Stromal cell of bone marrow (primary cell): ENCODE results near the gene SLC36A2.

ENCODE experiments used
- DNase-seq: peaks from one replicate; pipeline ENCODE4 v3.0.0-alpha.2; 2012; ENCODE audit warnings: low read depth

The SLC36A2 gene

DNA sequence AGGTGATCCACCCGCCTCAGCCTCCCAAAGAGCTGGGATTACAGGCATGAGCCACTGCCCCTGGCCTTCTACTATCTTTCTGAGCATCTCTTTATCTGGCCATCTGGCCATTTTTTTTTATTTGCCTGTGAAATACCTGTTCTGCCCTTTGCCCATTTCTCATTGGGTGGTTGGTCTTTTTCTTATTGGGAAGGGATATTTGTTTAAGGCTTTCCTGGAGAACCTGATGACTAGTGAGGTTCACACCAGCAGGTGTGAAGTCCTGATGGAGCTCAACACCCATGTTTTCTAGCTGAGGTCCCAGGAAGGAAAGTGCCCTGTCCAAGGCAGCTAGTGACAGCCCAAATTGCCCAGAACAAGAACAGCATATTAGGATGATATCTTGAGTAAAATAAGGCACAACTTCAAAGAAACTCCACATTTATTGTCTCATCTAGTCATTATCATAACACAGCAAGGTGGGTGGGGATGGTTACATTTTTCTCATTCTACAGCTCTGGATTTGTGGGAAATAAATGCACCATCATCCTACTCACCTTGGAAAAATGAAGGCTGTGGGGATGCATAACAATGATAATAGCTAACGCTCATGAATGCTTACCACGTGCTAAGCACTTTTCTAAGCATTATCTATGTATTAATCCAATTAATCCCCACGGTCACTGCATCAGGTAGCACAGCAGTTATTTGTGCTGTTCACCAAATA lies 64.1 kb downstream of the SLC36A2 start:
- no peak for DNase-seq

DNA sequence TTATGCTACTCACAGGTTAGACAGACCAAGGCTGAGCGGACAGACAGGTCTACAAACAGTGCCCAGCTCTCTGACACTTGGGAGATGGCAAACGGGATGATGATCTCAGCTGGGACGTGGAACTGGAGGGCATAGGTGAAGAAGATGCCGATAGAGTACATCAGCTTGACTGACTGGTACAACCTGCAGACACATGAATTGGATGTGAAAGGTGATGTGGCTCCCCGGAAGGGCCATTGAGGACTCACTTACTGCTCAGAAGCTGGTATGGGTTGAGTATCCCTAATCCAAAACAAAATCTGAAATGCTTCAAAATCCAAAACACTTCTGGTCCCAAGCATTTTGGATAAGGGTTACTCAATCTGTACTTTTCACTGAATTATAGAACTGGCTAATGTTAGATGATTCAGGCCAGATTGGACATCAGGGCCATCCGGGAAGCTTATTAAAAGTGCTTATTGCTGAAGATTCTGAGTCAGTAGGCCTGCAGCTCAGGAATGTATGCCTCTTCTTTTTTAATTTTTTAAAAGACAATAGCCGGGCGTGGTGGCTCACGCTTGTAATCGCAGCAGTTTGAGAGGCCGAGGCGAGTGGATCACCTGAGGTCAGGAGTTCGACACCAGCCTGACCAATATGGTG lies 66.2 kb downstream of the SLC36A2 start:
- no peak for DNase-seq

- DNase-seq: no peak
These were observed 66.9 kb downstream of the SLC36A2 start for GRCh38 chr5:151280443-151280842.

DNA sequence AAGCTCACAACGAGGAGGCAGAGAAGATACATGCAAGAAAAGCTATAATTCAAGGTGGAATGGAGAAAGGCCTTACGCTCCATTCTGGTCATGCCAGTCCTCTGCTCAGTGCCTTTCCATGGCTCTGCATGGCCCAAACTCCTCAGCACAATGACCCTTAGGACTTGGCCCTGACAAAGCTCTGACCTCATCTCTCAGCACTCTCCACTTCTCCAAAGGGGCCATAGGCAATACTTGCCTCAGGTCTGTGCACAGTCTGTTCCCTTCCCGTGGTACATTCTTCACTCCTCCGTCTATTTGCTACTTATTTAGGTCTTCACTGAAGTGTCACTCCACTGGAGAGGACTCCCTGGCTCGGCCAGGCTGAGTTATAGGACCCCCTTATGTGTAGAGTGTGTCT lies 68.5 kb downstream of the SLC36A2 start:
- no peak for DNase-seq

DNA sequence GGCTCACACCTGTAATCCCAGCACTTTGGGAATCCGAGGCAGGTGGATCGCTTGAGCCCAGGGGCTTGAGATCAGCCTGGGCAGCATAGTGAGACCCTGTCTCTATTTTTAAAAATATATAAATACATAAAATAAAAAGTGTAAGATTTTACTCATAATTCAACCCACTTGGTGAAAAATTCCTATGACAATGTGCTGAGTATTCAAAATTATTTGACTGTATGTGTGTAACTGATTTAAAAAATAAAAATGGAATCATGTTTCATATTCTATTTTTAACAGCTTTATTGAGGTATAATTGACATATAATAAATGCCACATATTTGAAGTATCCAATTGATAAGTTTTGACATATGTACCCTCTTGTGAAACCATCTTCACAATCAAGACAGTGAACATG lies 71.6 kb downstream of the SLC36A2 start:
- no peak for DNase-seq

- DNase-seq: no peak
These were observed 72.7 kb downstream of the SLC36A2 start for GRCh38 chr5:151274666-151275065.

GRCh38 chr5:151271336-151271735 lies 76.0 kb downstream of the SLC36A2 start:
- no peak for DNase-seq

DNA sequence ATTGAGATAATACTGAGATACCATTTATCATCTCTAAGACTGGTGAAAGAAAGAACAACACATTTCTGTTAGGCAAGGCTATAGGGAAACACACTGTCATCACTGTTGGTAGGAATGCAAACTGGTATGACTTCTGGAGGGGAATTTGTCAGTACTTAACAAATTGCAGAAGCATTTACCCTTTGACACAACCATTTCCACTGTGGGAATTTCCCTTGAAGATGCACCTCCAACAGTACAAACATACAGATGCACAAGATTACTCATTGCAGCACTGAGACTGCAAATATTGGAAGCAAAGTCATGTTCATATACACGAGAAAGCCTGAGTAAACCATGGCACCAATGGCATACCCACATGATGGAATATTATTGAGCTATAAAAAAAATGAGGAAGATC lies 76.8 kb downstream of the SLC36A2 start:
- no peak for DNase-seq

DNA sequence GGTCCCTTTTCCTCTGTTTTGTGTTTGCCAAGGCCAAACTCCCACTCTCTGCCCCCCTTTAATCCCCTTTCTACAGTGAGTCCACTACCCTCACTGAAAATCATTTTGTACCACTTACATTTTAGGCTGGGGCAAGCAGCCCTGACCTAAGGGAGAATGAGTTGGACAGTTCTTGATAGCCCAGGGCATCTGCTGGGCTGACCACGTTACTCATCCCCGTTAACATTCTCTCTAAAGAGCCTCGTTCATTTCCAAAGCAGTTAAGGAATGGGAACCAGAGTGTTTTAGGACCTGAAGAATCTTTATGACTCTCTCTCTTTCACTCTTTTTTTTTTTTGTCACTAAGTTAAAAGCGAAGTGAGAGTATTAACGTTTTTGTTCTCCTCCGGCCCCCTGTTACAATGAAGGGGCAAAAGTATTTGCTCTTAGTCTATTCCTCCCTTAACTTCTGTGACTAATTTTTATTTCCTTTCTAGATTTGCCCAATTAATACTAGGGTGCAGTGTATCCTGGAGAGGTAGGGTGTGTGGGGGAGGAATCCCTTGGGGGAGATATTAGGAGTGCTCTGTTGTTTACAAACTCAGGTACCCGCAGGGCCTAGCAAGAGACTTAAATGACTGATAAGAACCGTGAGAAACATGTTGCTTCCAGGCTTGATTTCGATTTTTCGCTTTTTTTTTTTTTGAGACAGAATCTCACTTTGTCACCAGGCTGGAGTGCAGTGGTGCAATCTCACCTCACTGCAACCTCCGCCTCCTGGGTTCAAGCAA lies 79.7 kb downstream of the SLC36A2 start:
- no peak for DNase-seq
